Measurements from ENCODE around the gene NAPB.

NAPB gene

GRCh38 chr20:23393996-23394775, 27.1 kb downstream of the NAPB start:
- H3K36me3 ChIP-seq = peaks cover 11% of the 10 kb centered on the region
- TF ChIP-seq, protein P1, sequence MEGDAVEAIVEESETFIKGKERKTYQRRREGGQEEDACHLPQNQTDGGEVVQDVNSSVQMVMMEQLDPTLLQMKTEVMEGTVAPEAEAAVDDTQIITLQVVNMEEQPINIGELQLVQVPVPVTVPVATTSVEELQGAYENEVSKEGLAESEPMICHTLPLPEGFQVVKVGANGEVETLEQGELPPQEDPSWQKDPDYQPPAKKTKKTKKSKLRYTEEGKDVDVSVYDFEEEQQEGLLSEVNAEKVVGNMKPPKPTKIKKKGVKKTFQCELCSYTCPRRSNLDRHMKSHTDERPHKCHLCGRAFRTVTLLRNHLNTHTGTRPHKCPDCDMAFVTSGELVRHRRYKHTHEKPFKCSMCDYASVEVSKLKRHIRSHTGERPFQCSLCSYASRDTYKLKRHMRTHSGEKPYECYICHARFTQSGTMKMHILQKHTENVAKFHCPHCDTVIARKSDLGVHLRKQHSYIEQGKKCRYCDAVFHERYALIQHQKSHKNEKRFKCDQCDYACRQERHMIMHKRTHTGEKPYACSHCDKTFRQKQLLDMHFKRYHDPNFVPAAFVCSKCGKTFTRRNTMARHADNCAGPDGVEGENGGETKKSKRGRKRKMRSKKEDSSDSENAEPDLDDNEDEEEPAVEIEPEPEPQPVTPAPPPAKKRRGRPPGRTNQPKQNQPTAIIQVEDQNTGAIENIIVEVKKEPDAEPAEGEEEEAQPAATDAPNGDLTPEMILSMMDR (IDR thresholded peaks at IDR 0.05; ENCODE audit: low read depth, low read length) = no peak
- DNase-seq = no peak

DNA sequence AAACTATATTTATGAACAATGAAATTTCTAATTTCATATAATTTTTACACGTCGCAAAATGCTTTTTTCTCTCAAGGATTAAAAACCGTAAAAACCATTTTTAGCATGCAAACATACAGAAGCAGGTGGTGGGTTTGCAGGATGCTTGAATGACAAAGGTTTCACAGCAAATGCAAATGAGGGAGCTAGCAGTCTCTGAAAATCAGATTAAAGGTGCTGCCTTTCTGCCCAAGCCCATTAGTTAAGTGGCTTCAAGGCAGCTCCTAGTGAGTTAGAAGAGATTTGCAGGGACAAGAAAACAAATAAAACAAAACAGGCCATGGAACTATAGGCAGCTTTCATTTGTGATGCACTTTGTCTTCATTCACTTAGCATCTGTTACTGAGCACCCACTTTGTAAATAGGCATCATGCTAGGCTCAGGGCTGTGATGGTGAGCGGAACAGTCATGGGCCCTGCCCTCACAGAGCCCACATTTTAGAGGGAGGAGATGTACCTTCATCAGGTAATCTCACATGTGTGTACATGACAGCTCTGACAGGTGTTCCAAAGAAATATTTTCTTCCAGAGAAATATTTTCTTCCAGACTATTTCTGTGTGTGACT, 29.5 kb downstream of the NAPB start:
- Histone ChIP-seq H3K4me1 (no peaks in the 10 kb centered on the region), H3K36me3 (peaks cover 11% of the 10 kb centered on the region), H3K4me3 (ENCODE audit: low read depth, low read length) (no peak overlapping the region), H3K27me3 (no peaks in the 10 kb centered on the region), H3K9me3 (no peaks in the 10 kb centered on the region)
- DNase-seq = no peak
- TF ChIP-seq, protein P1 (IDR thresholded peaks at IDR 0.05; ENCODE audit: low read depth, low read length) = no peak

More at GRCh38 chr20:23393996-23394775, 27.1 kb downstream of the NAPB start:
- Histone ChIP-seq H3K4me1 (no peaks in the 10 kb centered on the region), H3K4me3 (ENCODE audit: low read depth, low read length) (no peak overlapping the region), H3K9me3 (no peaks in the 10 kb centered on the region), H3K27me3 (no peaks in the 10 kb centered on the region)

GRCh38 chr20:23390091-23390774, 31.1 kb downstream of the NAPB start:
- H3K36me3 ChIP-seq = peaks cover 11% of the 10 kb centered on the region
- no peak for DNase-seq
- H3K27me3 ChIP-seq = no peaks in the 10 kb centered on the region
- H3K4me1 ChIP-seq = no peaks in the 10 kb centered on the region
- no peaks in the 10 kb centered on the region for H3K9me3 ChIP-seq
- no peak overlapping the region for H3K4me3 ChIP-seq (ENCODE audit: low read depth, low read length)
- TF ChIP-seq, protein P1 (IDR thresholded peaks at IDR 0.05; ENCODE audit: low read depth, low read length) = no peak

GRCh38 chr20:23387118-23387443, 34.2 kb downstream of the NAPB start:
- Histone ChIP-seq H3K9me3 (no peaks in the 10 kb centered on the region), H3K36me3 (no peaks in the 10 kb centered on the region; the same call in none of the 2 replicates), H3K27me3 (no peaks in the 10 kb centered on the region), H3K4me3 (ENCODE audit: low read depth, low read length) (no peak overlapping the region), H3K4me1 (no peaks in the 10 kb centered on the region)
- TF ChIP-seq, protein P1 (IDR thresholded peaks at IDR 0.05; ENCODE audit: low read depth, low read length) = no peak
- DNase-seq = no peak

GRCh38 chr20:23386304-23387117, 34.8 kb downstream of the NAPB start:
- H3K27me3 ChIP-seq = no peaks in the 10 kb centered on the region
- H3K4me3 ChIP-seq (ENCODE audit: low read depth, low read length) = no peak overlapping the region
- no peaks in the 10 kb centered on the region for H3K9me3 ChIP-seq
- no peaks in the 10 kb centered on the region; the same call in none of the 2 replicates for H3K36me3 ChIP-seq
- no peak for DNase-seq
- TF ChIP-seq, protein P1 (IDR thresholded peaks at IDR 0.05; ENCODE audit: low read depth, low read length) = no peak
- no peaks in the 10 kb centered on the region for H3K4me1 ChIP-seq

Measured in BE2C (cell line).